Cerebellar nuclear complex (tissue), 1 donor: Measurements from ENCODE around the gene PDP2.
"Not testable (repeated sequence)": the region's sequence is repeated elsewhere in the genome, so short reads cannot be mapped to it uniquely, and the experiment has no call there.

ENCODE experiments used
- DNase-seq, 2 experiments: peaks; one replicate each; lab custom pipeline; 2025; lab: John Stamatoyannopoulos, UW

The PDP2 gene

GRCh38 chr16:66853261-66854139 is 26.8 kb upstream of the PDP2 start:
- DNase-seq: no peak

GRCh38 chr16:66856184-66856730 is 24.1 kb upstream of the PDP2 start:
- no peak for DNase-seq

GRCh38 chr16:66856801-66857200 is 23.5 kb upstream of the PDP2 start:
- DNase-seq: no peak

- no peak for DNase-seq
Measured at GRCh38 chr16:66857437-66857836, 22.9 kb upstream of the PDP2 start.

- no peak for DNase-seq
Measured at GRCh38 chr16:66858740-66859396, 21.4 kb upstream of the PDP2 start.

GRCh38 chr16:66859397-66860068 is 20.8 kb upstream of the PDP2 start:
- DNase-seq: no peak

GRCh38 chr16:66862023-66862520 is 18.2 kb upstream of the PDP2 start:
- DNase-seq: no peak

- no peak for DNase-seq
Measured at GRCh38 chr16:66863707-66864106, 16.6 kb upstream of the PDP2 start.

GRCh38 chr16:66869424-66869823 is 10.9 kb upstream of the PDP2 start:
- DNase-seq: no peak

- DNase-seq: not testable (repeated sequence)
Measured at GRCh38 chr16:66871363-66871762, 9.0 kb upstream of the PDP2 start.

- no peak for DNase-seq
Measured at GRCh38 chr16:66871840-66872239, 8.5 kb upstream of the PDP2 start.

- DNase-seq: no peak
Measured at GRCh38 chr16:66872559-66872942, 7.8 kb upstream of the PDP2 start.

- peak in 1 of 2 experiments; percentile 34 for DNase-seq
Measured at GRCh38 chr16:66872943-66873684, 7.2 kb upstream of the PDP2 start.

- no peak for DNase-seq
Measured at GRCh38 chr16:66873685-66874055, 6.6 kb upstream of the PDP2 start.

GRCh38 chr16:66874079-66874775 is 6.1 kb upstream of the PDP2 start:
- DNase-seq: no peak

GRCh38 chr16:66878067-66878466 is 2.2 kb upstream of the PDP2 start:
- no peak for DNase-seq

- no peak for DNase-seq
Measured at GRCh38 chr16:66881014-66881417, 701 bp downstream of the PDP2 start.

GRCh38 chr16:66881560-66881959 is 1.2 kb downstream of the PDP2 start:
- DNase-seq: no peak

- no peak for DNase-seq
Measured at GRCh38 chr16:66881964-66882508, 1.7 kb downstream of the PDP2 start.

GRCh38 chr16:66882702-66883101 is 2.4 kb downstream of the PDP2 start:
- DNase-seq: no peak

- no peak for DNase-seq
Measured at GRCh38 chr16:66885491-66885890, 5.2 kb downstream of the PDP2 start.
